GDM1 (cell line): ENCODE results near the gene C7orf25.

Experiments
- DNase-seq: peaks from one replicate; lab custom pipeline; 2025; lab: John Stamatoyannopoulos, UW

Gene C7orf25

DNA sequence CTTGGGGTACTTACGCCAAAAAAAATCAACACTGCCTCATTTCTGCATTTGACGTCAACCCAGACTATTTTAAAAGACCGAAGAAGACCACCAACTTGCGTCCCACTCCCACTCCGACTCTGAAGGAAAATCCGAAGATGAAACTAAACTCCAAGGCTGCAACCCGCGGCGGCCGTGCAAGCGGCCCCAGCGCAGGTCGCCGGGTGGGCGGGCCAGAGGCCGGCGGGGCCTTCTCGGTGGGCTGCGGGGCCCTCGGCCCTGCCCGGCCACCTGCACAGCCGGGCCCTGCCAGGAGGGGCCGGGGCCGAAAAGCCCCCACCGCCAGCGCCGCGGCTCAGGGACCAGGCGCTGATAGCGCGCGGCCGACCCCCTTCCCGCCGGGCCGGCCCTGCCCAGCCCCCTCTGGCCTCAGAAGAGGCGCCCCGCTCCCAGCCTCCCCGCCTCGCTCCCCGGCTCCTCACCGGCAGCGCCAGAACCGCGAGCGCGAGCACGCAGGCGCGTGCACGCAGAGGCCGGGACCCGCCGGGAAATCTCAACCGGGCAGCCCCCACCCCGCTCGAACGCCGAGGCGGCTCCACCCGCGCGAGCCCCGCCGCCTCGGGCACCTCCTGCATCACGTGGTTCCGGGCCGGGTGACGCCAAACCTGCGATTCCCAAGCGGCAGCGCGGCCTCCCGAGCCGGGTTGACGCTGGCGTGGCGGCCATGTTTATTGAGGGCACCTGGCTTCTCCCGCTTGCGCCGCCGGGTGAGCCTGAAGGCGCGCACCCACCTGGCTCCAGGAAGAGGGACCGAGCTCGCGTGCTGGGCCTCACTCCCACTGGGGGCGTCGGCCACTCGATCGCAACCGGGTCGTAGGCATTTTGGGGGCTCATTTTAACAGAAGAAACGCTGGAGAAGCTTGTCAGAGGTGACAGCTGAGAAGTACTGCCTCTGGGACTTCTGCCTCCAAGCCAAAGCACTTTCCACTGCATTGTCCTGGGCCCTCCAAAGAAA is at the start of gene C7orf25:
C7orf25 (minus strand) TSS at position 617 of the 994 bp plus-strand sequence. CDS start 1,170 bp downstream, outside the sequence.
- DNase-seq: peak; percentile 92

DNA sequence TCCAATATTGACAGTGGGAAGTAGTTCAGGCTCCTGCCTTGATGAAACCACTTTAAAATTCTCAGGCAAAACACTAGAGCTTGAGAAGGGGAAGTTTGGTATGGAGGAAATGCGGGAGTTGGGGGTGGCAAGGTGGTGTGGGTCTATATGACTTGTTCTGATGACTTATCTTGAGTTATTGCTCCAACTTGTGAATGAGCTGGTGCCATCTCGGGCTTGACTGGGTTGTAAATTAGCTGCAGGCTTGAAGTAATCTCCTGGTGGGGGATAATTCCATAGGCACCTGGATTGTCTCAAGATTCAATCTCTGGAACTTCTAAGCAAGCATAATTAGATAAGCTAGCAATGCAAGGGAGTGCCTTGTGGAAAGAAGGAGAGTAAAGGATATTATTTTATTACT is 49.3 kb upstream of the C7orf25 start:
- no peak for DNase-seq

DNA sequence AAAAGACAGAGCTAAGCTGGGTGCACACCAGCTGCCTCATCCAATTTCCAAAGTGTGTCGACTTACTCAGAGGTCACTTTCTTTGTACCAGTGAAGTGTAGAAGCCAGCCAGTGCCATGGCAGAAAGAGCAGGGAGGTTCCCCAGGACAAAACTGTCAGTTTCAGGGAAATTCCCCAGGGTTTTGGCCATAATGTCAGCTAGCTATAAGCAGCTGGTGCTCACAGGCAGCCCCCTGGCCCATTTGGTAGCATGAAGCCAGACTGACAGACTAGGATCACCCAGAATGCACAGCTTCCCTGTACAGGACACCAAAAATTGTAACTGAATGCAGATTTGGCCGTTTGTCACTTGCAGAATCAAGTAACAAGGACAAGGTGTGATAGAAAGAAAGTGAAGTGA is 48.9 kb upstream of the C7orf25 start:
- no peak for DNase-seq

DNA sequence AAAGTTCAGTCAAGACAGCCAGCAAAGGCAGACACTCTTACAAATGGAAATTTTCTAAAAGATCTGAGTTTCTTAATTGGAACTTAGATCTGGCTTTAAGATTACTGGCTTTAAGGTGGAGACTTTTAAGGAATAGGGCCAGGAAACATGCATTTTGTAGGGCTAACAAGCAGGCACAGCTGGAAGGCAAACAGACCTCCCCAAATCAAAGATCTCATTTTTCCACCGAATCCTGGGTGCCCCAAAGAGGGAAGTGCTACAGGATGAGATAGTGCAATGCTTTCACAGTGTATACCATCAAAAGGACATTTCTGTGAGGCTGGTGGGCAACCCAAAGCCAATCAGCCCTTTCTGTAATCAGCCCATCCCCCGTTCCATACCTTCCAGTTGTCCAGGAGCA is 47.7 kb upstream of the C7orf25 start:
- no peak for DNase-seq

DNA sequence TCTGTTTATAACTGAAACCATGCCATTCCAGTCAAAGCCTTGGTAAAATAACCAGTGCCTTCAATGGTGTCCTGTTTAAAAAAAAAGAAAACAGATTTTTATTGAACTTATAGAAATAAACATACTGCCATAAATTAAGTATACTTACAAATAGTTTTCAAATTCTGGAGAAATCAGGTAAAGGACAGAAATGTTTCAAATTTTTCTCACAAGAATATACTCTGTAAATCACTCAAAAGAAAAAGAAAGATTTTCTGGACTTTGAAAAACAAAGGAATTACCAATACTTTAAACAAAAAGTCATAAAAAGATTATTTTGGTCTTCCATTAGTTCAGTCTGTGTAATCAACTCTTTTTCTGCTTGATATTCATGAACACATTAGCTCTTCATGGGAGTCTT is 44.2 kb upstream of the C7orf25 start:
- DNase-seq: no peak

DNA sequence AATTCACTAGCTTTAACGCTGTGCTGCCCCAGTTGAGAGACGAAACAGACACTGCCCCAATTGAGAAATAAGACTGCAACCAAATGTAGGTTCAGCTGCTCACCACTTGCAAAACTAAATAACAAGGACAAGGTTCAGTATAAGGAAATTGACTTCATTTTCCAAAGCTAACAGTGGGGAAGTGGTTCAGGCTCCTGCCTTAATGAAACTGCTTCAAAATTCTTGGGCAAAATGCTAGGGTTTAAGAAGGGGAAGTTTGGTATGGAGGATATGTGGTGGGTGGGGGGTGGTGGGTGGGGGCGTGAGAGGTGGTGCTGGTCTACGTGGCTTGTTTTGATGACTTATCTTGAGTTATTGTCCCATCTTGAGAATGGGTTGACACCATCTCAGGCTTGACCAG is 42.1 kb upstream of the C7orf25 start:
- DNase-seq: no peak

DNA sequence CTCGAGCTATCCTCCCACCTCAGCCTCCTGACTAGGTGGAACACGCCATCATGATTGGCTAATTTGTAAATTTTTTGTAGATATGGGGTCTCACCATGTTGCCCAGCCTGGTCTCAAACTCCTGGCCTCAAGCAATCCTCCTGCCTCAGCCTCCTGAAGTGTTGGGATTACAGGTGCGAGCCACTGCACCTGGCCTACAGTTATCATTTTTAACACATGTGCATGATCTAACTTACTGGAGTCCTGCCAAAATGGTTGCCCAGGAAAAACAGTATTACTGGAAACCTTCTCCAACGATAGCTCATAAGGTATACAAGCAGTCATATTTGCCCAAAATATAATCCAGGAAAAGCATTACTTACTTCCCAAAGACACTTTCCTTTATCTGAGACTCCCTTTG is 40.5 kb upstream of the C7orf25 start:
- no peak for DNase-seq

DNA sequence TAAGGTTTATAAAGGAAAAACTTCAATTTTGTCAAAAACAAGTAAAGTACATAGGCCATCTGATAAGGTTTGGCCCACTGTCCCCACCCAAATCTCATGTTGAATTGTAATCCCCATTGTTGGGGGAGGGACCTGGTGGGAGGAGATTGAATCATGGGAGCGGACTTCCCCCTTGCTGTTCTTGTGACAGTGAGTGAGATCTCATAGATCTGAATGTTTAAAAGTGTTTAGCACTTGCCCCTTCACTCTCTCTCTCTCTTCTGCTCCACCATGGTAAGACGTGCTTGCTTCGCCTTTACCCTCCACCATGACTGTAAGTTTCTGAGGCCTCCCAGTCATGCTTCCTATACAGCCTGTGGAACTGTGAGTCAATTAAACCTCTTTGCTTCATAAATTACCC is 38.5 kb upstream of the C7orf25 start:
- no peak for DNase-seq

DNA sequence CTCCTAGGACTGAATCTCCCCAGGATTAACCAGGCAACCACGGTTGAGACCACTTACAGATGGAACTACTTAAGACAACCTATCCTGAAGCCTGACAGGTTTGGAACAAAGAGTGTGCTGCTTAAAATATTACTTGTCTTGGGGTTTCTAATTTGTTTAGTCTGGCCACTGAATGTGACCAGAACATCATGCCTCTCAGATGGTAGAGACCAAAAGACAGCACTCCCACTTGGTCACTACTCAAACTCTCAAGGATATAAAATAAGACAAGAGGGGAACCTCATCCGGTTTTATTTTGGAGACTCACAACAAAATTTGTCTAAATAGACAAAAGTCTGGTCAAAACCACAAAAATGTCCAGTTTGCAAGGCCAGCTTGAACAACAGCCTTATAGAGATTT is 35.7 kb upstream of the C7orf25 start:
- no peak for DNase-seq

DNA sequence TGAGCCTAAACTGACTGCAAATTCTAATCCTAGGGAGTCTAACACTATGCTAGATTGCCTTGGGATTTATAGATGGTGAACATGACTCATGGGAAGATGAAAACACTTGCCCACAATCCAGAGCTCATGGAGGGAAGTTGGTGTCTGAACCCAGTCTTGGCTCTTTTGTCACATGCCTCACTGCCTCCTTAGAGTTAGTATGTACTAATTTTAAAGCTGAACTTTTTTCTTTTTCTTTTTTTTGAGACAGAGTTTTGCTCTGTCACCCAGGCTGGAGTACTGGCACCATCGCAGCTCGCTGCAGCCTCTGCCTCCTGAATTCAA is 34.7 kb upstream of the C7orf25 start:
- no peak for DNase-seq

DNA sequence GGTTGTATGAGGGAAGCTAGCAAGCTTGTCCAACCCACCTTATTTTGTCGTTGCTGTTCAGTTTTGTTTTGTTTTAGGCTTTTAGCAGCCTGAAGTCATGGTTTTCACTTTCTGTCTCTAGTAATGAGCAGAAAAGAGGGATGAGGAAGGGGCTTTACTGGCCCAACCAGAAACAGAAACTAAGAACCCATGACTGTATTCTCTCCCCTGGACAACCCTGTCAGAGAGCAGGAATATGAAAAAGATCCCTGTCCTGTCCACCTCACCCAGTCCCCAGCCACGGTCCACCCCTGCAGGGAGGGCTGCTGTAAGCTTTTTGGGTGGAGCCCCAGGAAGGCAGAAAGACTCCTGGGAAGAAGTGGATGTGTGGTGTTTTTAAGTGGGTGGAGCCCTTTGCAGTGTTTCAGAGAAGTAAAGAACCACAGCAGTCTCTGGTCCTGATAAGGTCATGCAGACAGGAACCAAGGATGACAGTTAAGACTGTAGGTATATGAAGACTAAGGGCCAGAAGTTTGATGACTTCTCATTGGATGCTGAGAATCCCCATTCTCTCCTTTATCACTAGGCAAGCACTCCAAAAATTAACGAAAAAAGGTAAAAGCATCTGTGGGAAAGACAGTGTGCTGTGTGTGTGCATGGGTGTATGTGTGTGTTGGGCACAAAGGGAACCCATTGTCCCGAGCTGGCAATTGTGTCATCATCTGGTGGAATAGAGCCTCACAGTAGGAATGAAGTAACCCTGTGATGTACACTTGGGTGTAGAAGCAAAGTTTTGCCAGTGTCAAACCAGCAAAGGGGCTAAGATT is 34.2 kb upstream of the C7orf25 start:
- no peak for DNase-seq

DNA sequence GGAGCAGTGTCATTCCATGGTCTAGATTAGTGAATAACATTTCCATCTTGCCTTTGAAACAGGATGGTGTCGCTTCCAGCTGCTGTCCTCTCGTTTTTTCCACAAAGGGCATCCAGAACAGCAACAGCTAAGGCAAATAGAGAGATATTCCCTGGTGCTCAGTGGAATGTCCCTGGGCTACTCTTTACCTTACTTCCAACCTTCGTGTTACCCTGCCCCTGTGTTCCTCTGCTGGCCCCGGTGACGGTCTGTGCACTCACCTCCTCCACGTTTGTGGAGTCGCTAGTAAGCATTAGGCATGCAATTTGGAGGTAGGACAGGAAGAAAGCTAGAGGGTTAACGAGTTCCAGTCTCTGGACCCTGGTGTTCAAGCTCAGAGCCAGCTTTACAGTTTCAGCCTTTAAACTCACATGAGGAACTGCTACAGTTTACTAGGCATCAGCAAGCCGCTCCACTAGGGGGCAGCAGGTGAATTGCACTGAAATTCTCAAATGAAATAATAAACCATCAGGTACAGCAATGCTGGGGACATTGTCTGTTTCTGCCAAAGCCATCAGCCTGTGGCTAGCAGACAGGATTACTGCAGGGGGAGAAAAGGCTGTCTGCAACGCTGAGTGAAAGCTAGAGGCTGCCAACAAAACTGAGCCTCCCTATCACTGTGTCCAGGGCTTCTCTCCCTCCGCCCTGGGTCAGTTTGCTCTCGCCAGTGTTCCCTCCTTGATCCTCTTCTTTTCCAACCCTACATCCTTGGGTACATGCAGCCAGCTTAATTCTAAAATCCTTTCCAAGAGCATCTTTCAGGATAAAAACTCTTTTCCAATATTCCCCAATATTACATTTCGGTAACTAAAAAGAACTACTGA is 29.3 kb upstream of the C7orf25 start:
- DNase-seq: peak; percentile 52

DNA sequence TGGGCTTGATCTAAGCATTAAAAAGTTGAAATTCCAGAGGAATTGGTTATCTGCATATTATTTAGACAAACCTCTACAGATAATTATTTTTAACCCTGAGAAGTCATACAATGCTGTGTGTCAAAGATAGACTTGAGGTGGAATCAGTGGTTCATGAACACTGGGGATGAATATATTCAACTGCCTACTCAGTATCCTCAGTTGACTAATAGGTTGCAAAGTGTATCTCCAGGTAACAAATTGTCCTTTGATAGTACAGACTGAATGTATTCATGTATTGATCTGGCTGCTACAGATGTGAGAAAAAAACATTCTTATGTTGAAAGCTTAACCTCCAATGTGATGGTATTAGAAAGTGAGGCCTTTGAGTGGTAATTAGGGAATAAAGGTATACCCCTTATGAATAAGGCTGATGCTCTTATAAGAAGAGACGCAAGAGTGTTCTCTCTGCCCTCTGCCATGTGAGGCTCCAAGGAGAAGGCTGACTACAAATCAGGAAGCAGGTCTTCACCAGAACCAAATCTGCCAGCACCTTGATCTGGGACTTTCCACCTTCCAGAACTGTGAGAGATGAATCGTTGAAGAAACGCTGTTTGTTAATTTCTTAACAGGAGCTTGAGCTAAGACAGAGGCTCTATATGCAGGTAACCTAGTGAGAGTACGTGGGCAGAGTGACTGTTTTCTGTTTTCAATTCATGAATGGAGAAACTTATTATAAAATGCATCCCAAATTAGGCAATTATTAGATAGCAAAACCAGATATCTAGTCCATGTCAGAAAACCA is 27.8 kb upstream of the C7orf25 start:
- DNase-seq: no peak

DNA sequence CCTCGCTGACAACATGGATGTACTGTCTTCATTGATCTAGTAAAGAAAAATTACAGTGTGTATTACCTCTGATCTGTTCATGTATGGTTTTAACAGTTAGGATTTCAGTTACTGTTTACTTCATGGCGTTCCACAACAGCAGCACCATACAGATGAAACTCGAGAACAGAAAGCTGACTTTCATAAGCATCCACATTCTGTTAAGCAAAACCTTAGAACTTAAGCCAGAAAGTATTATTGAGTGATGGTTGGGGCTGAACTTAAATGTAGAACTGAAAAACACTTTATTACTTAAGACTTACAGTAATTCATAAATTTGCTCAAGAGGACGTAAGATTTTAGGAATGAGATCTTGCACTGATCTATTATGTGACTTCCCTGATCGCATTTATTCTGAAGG is 24.0 kb upstream of the C7orf25 start:
- no peak for DNase-seq

DNA sequence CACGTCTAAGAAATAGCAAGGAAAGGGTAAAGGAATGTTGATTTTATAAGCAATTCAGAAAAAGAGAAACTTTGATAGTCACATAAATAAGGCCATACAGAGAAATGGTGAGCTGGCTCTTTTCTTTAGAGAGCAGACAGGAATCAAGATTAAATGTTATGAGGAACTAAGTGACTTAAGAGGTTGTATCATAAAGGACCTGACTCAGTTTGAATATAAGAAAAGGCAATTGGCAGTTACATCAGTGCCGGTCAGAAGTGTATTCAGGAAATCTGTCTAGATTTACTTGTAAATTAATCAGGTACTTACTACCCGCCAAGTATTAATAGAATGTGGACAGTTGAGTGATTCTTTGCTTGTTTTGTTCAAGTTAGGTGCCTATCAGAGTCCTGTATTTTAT is 22.4 kb upstream of the C7orf25 start:
- no peak for DNase-seq

DNA sequence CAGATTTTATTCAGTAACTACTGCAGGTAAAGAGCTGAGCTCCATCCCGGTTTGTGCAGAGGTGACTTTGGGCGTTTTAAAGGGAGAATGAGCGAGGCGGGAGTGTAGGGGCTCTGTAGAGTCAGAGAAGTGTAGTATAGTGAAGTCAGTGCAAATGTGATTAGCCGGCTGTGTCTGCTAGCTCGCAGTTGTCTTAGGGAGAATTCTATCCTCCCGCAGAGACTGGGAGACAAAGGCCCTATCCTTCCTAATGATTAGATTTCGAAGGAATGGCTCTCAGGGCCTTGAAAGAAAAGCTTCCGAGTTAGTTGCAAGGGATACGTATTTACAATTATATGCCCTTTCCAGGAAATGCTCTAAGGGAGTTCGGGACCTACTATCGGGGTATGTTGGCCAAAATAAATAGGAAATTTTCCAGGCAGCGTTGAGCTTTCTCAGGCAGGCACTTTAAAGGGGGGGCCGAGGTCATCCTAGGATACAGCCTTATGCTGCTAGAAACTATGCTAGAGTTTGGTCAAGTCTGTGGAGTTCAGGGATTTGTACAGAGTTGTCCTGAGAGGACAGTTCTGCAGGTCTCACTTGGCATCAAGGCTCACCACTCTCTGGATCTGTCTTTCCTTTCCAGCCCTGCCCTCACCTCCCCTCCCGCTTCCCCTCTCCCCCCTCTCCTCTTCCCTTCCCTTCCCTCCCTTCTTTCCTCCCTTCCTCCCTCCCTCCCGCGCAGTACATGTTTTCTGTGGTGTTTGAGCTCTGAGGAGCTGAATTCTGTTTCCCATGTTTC is 21.1 kb upstream of the C7orf25 start:
- DNase-seq: no peak

DNA sequence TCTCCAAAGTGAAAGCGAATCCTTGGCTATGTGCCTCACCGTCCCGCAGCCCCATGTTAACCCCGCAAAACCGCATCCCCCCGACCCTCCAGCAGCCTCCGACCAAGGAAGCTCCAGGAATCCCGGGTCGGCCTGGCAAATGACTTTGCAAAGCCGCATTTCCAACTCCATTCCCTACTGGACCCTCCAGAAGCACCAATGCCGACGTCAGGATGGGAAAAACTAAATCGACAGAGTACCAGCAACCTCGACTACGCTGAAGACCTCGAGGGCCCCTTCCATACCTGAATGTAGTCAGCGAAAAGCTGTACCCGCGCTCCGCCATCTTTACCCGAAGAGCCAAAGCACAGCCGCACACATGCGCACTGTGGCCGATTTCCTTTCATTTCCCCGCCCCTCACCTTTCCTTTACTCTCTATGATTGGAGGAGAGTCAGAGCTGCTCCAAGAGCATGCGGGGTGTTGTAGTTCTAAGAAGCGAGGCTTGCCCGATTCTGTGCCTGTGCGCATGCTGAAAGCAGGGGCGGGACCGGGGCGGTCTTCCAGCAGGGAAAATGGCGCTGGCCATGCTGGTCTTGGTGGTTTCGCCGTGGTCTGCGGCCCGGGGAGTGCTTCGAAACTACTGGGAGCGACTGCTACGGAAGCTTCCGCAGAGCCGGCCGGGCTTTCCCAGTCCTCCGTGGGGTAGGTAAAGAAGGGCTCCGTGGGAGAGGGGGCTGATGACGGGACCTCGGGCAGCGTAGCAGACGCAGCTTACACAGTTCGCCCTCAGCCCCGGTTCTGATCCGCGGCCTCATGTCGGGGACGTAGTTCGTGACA is 20.2 kb upstream of the C7orf25 start, which contains the start of the genes MRPL32 and PSMA2:
MRPL32 (plus strand) TSS at position 543 of the 818 bp plus-strand sequence; CDS start at position 554, 11 bp downstream.
PSMA2 (minus strand) TSS at position 341 of the 818 bp plus-strand sequence; CDS start at position 325, 16 bp downstream.
- peak; percentile 94 for DNase-seq

DNA sequence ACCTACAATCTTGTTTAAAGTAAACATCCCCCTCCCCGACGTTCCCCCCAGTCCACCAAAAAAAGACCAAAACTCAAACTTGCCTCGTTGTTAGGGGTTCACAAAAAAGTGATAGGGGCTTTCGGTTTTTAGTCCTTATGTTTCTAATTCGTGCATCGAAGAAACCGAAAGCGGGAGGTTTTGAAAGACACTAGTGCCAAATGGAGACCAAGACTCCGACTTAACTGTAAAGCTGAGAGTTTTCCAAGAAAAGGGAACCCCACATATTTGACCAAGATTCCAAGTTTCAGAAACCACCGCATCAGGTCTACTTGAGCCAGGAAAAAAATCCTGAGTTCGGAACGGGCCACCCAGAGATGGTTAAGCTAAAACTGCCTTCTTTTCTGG is 19.6 kb upstream of the C7orf25 start:
- no peak for DNase-seq

DNA sequence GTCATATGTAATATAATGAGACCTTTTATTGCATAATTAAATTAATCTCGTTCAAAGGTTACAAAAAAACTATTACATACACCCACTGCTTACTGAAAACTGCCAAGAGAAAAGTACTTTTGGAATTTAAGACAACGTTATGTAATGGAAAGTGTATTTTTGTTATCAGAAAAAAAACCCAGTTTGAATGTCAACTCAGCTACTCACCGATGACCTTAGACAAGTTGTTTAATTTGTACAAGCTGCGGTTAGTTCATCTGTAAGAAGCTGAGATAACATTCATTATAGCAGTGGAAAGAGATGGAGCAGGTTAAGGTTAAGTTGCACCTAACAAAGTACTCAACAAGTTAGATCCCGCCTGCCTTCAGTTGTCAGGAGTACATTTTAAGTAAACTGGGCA is 19.0 kb upstream of the C7orf25 start:
- DNase-seq: no peak
